Measurements from ENCODE around the gene IL1F10. TPM values are rescaled to one million over a fixed set of nuclear protein-coding genes. Genes with fewer than 3 reads are reported as not detected.

Gene IL1F10
- total RNA-seq, 1 donor from 2014 or later, result not detected

DNA sequence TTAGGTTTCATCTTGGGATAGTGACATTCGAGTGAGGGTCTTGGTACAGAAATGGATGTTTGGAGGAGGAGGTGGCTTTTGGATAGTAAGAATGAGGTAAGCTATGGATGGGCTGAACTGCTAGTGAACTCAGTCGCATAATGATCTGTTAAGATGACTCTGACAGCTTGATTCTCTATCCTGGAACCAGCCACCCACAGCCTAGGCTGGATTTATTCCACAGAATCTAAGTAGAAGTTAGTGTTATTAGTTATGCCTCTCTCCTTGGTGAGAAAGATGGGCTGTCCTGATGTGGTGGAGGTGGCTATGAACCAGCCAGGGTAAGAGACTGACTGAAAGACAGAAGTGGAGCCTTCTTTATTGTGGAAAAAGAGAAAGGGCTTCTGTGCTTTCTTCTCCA is 40.1 kb upstream of the IL1F10 start:
- Mint-ChIP-seq H3K4me1 (ENCODE audit: unreplicated experiment) (peaks cover 1% of the 10 kb centered on the region), H3K27me3 (ENCODE audit: unreplicated experiment) (peaks cover 2% of the 10 kb centered on the region), H3K4me3 (ENCODE audit: unreplicated experiment) (no peak overlapping the region), H3K36me3 (ENCODE audit: low read depth, unreplicated experiment) (no peaks in the 10 kb centered on the region), H3K27ac (ENCODE audit: unreplicated experiment) (no peak overlapping the region), H3K9me3 (ENCODE audit: unreplicated experiment) (no peaks in the 10 kb centered on the region)
- TF ChIP-seq, protein P1, sequence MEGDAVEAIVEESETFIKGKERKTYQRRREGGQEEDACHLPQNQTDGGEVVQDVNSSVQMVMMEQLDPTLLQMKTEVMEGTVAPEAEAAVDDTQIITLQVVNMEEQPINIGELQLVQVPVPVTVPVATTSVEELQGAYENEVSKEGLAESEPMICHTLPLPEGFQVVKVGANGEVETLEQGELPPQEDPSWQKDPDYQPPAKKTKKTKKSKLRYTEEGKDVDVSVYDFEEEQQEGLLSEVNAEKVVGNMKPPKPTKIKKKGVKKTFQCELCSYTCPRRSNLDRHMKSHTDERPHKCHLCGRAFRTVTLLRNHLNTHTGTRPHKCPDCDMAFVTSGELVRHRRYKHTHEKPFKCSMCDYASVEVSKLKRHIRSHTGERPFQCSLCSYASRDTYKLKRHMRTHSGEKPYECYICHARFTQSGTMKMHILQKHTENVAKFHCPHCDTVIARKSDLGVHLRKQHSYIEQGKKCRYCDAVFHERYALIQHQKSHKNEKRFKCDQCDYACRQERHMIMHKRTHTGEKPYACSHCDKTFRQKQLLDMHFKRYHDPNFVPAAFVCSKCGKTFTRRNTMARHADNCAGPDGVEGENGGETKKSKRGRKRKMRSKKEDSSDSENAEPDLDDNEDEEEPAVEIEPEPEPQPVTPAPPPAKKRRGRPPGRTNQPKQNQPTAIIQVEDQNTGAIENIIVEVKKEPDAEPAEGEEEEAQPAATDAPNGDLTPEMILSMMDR (IDR thresholded peaks at IDR 0.05; ENCODE audit: unreplicated experiment), result no peak
- DNase-seq (ENCODE audit: low spot score), result no peak

- TF ChIP-seq, protein P1 (IDR thresholded peaks at IDR 0.05; ENCODE audit: unreplicated experiment), result no peak
- no peak for DNase-seq (ENCODE audit: low spot score)
Observed at GRCh38 chr2:113028112-113028511, 39.7 kb upstream of the IL1F10 start.

DNA sequence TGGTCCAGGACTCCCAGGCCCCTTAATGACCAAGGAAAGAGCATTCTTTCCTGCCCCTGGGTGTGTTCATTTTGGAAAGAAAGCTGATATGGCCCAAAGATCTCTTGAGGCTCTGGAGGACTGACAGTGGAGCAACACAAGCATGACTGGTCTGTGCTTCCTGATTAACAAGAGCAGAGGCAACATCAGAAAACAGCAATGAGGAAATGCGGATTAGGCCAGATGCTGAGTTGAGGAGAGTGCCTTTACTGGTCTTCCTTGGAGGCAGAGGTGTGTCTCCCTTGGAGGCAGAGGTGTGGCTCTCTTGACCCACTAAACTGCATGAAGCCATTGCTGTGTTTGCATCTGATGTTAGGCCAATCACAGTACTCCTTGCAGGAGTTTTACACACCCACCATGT is 35.0 kb upstream of the IL1F10 start:
- no peak for DNase-seq (ENCODE audit: low spot score)
- no peaks in the 10 kb centered on the region for H3K9me3 Mint-ChIP-seq (ENCODE audit: unreplicated experiment)
- H3K27me3 Mint-ChIP-seq (ENCODE audit: unreplicated experiment), result peaks cover 4% of the 10 kb centered on the region
- TF ChIP-seq, protein P1 (IDR thresholded peaks at IDR 0.05; ENCODE audit: unreplicated experiment), result no peak
- no peaks in the 10 kb centered on the region for H3K36me3 Mint-ChIP-seq (ENCODE audit: low read depth, unreplicated experiment)
- no peak overlapping the region for H3K4me3 Mint-ChIP-seq (ENCODE audit: unreplicated experiment)
- peaks cover 19% of the 10 kb centered on the region for H3K4me1 Mint-ChIP-seq (ENCODE audit: unreplicated experiment)
- H3K27ac Mint-ChIP-seq (ENCODE audit: unreplicated experiment), result no peak overlapping the region

More at GRCh38 chr2:113028112-113028511, 39.7 kb upstream of the IL1F10 start:
- no peaks in the 10 kb centered on the region for H3K9me3 Mint-ChIP-seq (ENCODE audit: unreplicated experiment)
- no peak overlapping the region for H3K27ac Mint-ChIP-seq (ENCODE audit: unreplicated experiment)
- peaks cover 3% of the 10 kb centered on the region for H3K27me3 Mint-ChIP-seq (ENCODE audit: unreplicated experiment)
- H3K4me3 Mint-ChIP-seq (ENCODE audit: unreplicated experiment), result no peak overlapping the region
- H3K36me3 Mint-ChIP-seq (ENCODE audit: low read depth, unreplicated experiment), result no peaks in the 10 kb centered on the region
- peaks cover 4% of the 10 kb centered on the region for H3K4me1 Mint-ChIP-seq (ENCODE audit: unreplicated experiment)

- peaks cover 4% of the 10 kb centered on the region for H3K27me3 Mint-ChIP-seq (ENCODE audit: unreplicated experiment)
Observed at GRCh38 chr2:113034016-113034415, 33.8 kb upstream of the IL1F10 start.

DNA sequence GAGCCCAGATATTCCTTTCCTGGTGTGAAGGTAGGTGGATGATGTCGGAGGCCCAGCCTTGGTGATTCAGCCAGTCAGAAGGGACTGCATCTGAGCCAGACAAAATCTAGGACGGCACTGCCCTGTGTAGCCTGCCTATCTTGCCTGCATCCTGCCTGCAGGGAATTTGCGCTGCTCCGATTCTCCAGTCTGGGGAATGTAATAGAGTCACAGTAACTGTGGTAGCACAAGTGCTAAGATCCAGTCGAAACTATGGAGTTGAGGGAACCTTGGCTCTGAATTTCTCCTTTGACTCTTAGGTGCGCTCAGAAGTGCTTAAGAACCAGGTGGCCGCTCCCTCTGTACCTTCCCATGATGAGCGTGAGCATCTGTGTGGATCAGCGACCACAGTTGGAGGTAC is 31.0 kb upstream of the IL1F10 start:
- no peak overlapping the region for H3K27ac Mint-ChIP-seq (ENCODE audit: unreplicated experiment)

More at GRCh38 chr2:113034016-113034415, 33.8 kb upstream of the IL1F10 start:
- no peaks in the 10 kb centered on the region for H3K9me3 Mint-ChIP-seq (ENCODE audit: unreplicated experiment)
- H3K36me3 Mint-ChIP-seq (ENCODE audit: low read depth, unreplicated experiment), result no peaks in the 10 kb centered on the region
- H3K4me1 Mint-ChIP-seq (ENCODE audit: unreplicated experiment), result peaks cover 19% of the 10 kb centered on the region
- no peak overlapping the region for H3K27ac Mint-ChIP-seq (ENCODE audit: unreplicated experiment)
- DNase-seq (ENCODE audit: low spot score), result no peak
- H3K4me3 Mint-ChIP-seq (ENCODE audit: unreplicated experiment), result no peak overlapping the region
- TF ChIP-seq, protein P1 (IDR thresholded peaks at IDR 0.05; ENCODE audit: unreplicated experiment), result no peak

More for the DNA sequence above, 31.0 kb upstream of the IL1F10 start:
- DNase-seq (ENCODE audit: low spot score), result no peak
- H3K4me1 Mint-ChIP-seq (ENCODE audit: unreplicated experiment), result peaks cover 19% of the 10 kb centered on the region
- H3K9me3 Mint-ChIP-seq (ENCODE audit: unreplicated experiment), result no peaks in the 10 kb centered on the region
- H3K4me3 Mint-ChIP-seq (ENCODE audit: unreplicated experiment), result no peak overlapping the region
- H3K27me3 Mint-ChIP-seq (ENCODE audit: unreplicated experiment), result peaks cover 4% of the 10 kb centered on the region
- no peaks in the 10 kb centered on the region for H3K36me3 Mint-ChIP-seq (ENCODE audit: low read depth, unreplicated experiment)
- TF ChIP-seq, protein P1 (IDR thresholded peaks at IDR 0.05; ENCODE audit: unreplicated experiment), result no peak

Data from endothelial cell (in vitro differentiated cells).